Stomach (tissue), 9 donors: ENCODE measurements around the gene TMEM132E. TPM values are rescaled to one million over a fixed set of nuclear protein-coding genes. Genes with fewer than 3 reads are reported as not detected.

Experiments used
- DNase-seq, 2 donors: peaks; one replicate each; pipeline versions ENCODE4 v3.0.0 to v3.0.0-alpha.2; 2013 to 2019
- H3K27ac ChIP-seq, 5 donors: fragments of 200-600 bp in 4 of 5; sonication (generic) in 4 of 5; one replicate each; pipeline ENCODE4 v1.5.1; 2013 to 2019; ENCODE audit warnings: mild to moderate bottlenecking in 1 of 5, moderate library complexity in 1 of 5
- H3K27me3 ChIP-seq, 3 donors: fragments of 200-600 bp; sonication (generic); one replicate each; pipeline ENCODE4 v1.5.1; 2017 to 2019; ENCODE audit warnings: mixed run types in 1 of 3
- H3K36me3 ChIP-seq, 4 donors: fragments of 200-600 bp; sonication (generic); 1 replicate in 3 of 4; 2 replicates in 1 of 4; pipeline ENCODE4 v1.5.1; 2016 to 2019
- H3K4me1 ChIP-seq, 4 donors: fragments of 200-600 bp; sonication (generic); one replicate each; pipeline ENCODE4 v1.5.1; 2016 to 2019
- H3K4me3 ChIP-seq, 4 donors: fragments of 200-600 bp; sonication (generic) in 3 of 4; one replicate each; pipeline ENCODE4 v1.5.1; 2016 to 2019; ENCODE audit warnings: mild to moderate bottlenecking in 1 of 4
- H3K9me3 ChIP-seq, 4 donors: fragments of 200-600 bp; sonication (generic); one replicate each; pipeline ENCODE4 v1.5.1; 2016 to 2019
- EP300 ChIP-seq: sonication (generic); formaldehyde crosslinking; IDR thresholded peaks from one replicate; pipeline ENCODE4 v1.6.1; 2017; ENCODE audit warnings: antibody characterized with exemption
- POLR2A ChIP-seq, 4 donors: fragments of 450-650 bp; IDR thresholded peaks; one replicate each; pipeline ENCODE4 v1.6.1; 2016; ENCODE audit warnings: antibody characterized with exemption in 4 of 4, control low read depth in 2 of 4, mild to moderate bottlenecking in 1 of 4, moderate library complexity in 1 of 4
- POLR2AphosphoS5 ChIP-seq, 3 donors: sonication (generic); formaldehyde crosslinking; IDR thresholded peaks; one replicate each; pipeline ENCODE4 v1.6.1; 2016; ENCODE audit warnings: antibody characterized with exemption in 3 of 3
- WGBS, 5 donors: extraction: QIAGEN DNeasy Blood & Tissue Kit in 3 of 5; methylation state at CpG; one replicate each; pipeline versions ENCODE4 v1.1.5 to v1.1.7; 2013 to 2018; 5-methylcytosine and 5-hydroxymethylcytosine counted together
- intact Hi-C: fragments of 100-400 bp; cut with DNase I; formaldehyde crosslinking; loops from one replicate; pipeline ENCODE4 v1.15.1; 2023; ENCODE audit warnings: low total_unique reads
- polyA plus RNA-seq, 3 donors: library from polyadenylated mRNA; stranded (reverse); fragments of 200-250 nt; gene quantifications; one replicate each; pipeline ENCODE4 v1.2.3, GENCODE V29; 2013
- total RNA-seq, 5 donors: library from RNA; depleted of rRNA; stranded (reverse); fragments of >200 nt; gene quantifications; one replicate each; pipeline versions ENCODE4 v1.1.0 to v1.2.3, GENCODE V29; 2014 to 2016
- TF ChIP-seq, protein P1 (sequence below), 7 experiments: fragments of 450-650 bp in 4 of 7; fragments of 200-600 bp in 3 of 7; sonication (generic) in 3 of 7; IDR thresholded peaks; one replicate each; pipeline ENCODE4 v1.5.1; 2016 to 2019; ENCODE audit warnings: antibody characterized with exemption in 7 of 7, control low read depth in 2 of 7, mild to moderate bottlenecking in 1 of 7
- donor health status: healthy with polysubstance abuse.
- donor health status: Bipolar disorder and iron deficiency.
- donor health status: healthy.

TMEM132E gene
- total and polyA plus RNA-seq, 8 donors = 0.05 to 0.55 (median 0.12) TPM; not detected in 5

GRCh38 chr17:34569591-34569990 is 9.8 kb upstream of the TMEM132E start:
- 39 to 55% (median 50%) methylated on average over 2 of the region's 2 CpGs for WGBS, 5 donors
- H3K9me3 ChIP-seq = no peaks in the 10 kb centered on the region
- H3K4me3 ChIP-seq = no peak overlapping the region
- H3K27ac ChIP-seq = no peak overlapping the region
- H3K4me1 ChIP-seq = no peaks in the 10 kb centered on the region
- peaks cover 0 to 84% (median 23%) of the 10 kb centered on the region in 3 donors for H3K27me3 ChIP-seq
- DNase-seq = no peak
- intact Hi-C loops = no loop called here
- TF ChIP-seq, protein P1, sequence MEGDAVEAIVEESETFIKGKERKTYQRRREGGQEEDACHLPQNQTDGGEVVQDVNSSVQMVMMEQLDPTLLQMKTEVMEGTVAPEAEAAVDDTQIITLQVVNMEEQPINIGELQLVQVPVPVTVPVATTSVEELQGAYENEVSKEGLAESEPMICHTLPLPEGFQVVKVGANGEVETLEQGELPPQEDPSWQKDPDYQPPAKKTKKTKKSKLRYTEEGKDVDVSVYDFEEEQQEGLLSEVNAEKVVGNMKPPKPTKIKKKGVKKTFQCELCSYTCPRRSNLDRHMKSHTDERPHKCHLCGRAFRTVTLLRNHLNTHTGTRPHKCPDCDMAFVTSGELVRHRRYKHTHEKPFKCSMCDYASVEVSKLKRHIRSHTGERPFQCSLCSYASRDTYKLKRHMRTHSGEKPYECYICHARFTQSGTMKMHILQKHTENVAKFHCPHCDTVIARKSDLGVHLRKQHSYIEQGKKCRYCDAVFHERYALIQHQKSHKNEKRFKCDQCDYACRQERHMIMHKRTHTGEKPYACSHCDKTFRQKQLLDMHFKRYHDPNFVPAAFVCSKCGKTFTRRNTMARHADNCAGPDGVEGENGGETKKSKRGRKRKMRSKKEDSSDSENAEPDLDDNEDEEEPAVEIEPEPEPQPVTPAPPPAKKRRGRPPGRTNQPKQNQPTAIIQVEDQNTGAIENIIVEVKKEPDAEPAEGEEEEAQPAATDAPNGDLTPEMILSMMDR (IDR thresholded peaks at IDR 0.05) = no peak
- TF ChIP-seq POLR2A (IDR thresholded peaks at IDR 0.05) (no peak), POLR2AphosphoS5 (IDR thresholded peaks at IDR 0.05) (no peak), EP300 (no peak)
- no peaks in the 10 kb centered on the region for H3K36me3 ChIP-seq

GRCh38 chr17:34570506-34570905 is 8.9 kb upstream of the TMEM132E start:
- DNase-seq = no peak
- 14 to 25% (median 22%) methylated on average over 2 of the region's 2 CpGs for WGBS, 5 donors
- H3K36me3 ChIP-seq = no peaks in the 10 kb centered on the region
- H3K27ac ChIP-seq = no peak overlapping the region
- H3K9me3 ChIP-seq = peaks cover 0 to 3% (median 0%) of the 10 kb centered on the region in 4 donors
- peaks cover 0 to 85% (median 23%) of the 10 kb centered on the region in 3 donors for H3K27me3 ChIP-seq
- intact Hi-C loops = no loop called here
- no peak overlapping the region for H3K4me3 ChIP-seq
- no peaks in the 10 kb centered on the region for H3K4me1 ChIP-seq
- TF ChIP-seq EP300 = no peak
- no peak for TF ChIP-seq POLR2AphosphoS5 (IDR thresholded peaks at IDR 0.05)
- TF ChIP-seq, protein P1 (IDR thresholded peaks at IDR 0.05) = no peak
- TF ChIP-seq POLR2A (IDR thresholded peaks at IDR 0.05) = no peak

DNA sequence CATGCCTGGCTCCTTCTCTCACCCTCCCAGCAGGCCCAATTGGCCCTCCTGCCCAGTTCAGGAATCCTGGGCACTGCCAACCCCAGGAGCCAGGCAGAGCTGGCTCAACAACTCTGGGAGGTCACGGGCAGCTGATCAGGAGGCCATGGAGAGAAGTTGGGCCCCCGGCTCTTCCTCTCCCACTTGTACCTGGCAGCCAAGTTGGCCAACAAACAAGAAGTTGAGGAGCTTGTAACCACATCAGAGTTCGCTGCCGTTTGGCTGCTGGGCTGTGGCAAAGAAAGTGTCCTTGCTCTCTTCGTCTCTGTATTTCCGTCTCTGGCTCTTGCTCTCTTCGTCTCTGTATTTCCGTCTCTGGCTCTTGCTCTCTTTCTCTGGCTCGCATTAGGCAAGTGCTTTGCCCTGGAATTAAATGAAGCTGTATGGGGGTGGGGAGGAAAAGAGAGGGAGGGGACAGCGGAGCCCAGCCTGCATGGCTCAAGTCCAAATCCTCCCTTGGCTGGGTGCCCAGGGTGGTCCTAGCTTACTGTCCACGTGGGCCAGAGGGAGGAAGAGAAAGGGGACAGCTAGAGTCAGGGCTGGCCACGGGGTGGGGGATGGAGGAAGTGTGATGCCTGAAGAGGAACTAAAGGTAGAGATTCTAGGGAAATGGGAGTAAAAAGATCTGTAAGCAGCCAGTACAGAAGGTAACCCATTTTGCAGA is 7.8 kb upstream of the TMEM132E start:
- intact Hi-C loops = no loop called here
- no peak overlapping the region for H3K4me3 ChIP-seq
- H3K9me3 ChIP-seq = peaks cover 0 to 3% (median 0%) of the 10 kb centered on the region in 4 donors
- no peak overlapping the region for H3K27ac ChIP-seq
- no peak for TF ChIP-seq POLR2A (IDR thresholded peaks at IDR 0.05)
- TF ChIP-seq, protein P1 (IDR thresholded peaks at IDR 0.05) = no peak
- TF ChIP-seq EP300 = no peak
- TF ChIP-seq POLR2AphosphoS5 (IDR thresholded peaks at IDR 0.05) = no peak
- peak in 1 of 2 donors; percentile 60 for DNase-seq
- H3K27me3 ChIP-seq = peaks cover 0 to 95% (median 23%) of the 10 kb centered on the region in 3 donors
- no peaks in the 10 kb centered on the region for H3K4me1 ChIP-seq
- WGBS, 5 donors = 44 to 58% (median 49%) methylated on average over 12 of the region's 12 CpGs
- H3K36me3 ChIP-seq = no peaks in the 10 kb centered on the region

DNA sequence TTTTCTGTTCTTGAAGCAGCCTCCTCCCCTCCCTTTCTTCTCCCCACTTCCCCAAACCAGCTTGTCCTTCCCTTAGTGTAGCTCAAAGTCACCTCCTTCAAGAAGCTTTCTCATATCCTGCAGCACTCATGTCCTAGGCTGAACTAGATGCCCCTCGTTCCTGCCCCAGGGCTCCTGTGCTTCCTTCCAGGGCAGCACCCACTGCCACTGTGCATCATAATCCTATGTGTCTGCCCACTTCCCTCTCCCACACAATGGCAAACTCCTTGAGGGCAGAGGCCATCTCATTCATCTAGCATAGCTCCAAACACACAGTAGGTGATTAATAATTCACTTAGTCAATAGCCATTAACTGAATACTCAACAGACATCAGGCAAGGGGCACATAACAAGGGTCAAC is 6.9 kb upstream of the TMEM132E start:
- Histone ChIP-seq H3K27ac (no peak overlapping the region), H3K27me3 (peaks cover 0 to 95% (median 24%) of the 10 kb centered on the region in 3 donors), H3K4me1 (no peaks in the 10 kb centered on the region), H3K9me3 (peaks cover 0 to 3% (median 0%) of the 10 kb centered on the region in 4 donors), H3K36me3 (no peaks in the 10 kb centered on the region), H3K4me3 (no peak overlapping the region)
- TF ChIP-seq POLR2AphosphoS5 (IDR thresholded peaks at IDR 0.05) (no peak), EP300 (no peak), POLR2A (IDR thresholded peaks at IDR 0.05) (no peak)
- TF ChIP-seq, protein P1 (IDR thresholded peaks at IDR 0.05) = no peak
- intact Hi-C loops = no loop called here
- 57 to 71% (median 60%) methylated on average over 1 of the region's 1 CpG for WGBS, 5 donors
- DNase-seq = no peak
